OCI-LY1 (cell line): Measurements from ENCODE around the gene PALB2.

Source experiments
- H2AFZ ChIP-seq: fragments of 200-600 bp; sonication (generic), shearing (Covaris generic); 2 replicates; pipeline ENCODE4 v1.6.0; 2014; ENCODE audit warnings: antibody characterized with exemption, mild to moderate bottlenecking, low read length
- H3F3A ChIP-seq: fragments of 200-600 bp; sonication (generic), shearing (Covaris generic); 2 replicates; pipeline ENCODE4 v1.6.0; 2014; ENCODE audit warnings: mild to moderate bottlenecking, antibody characterized with exemption, low read length, moderate library complexity; ENCODE audit not compliant: insufficient read depth
- H3K27ac ChIP-seq: fragments of 200-600 bp; sonication (generic); 2 replicates; pipeline ENCODE4 v1.5.1; 2014; ENCODE audit warnings: low read length, mixed run types, mild to moderate bottlenecking, low read depth; ENCODE audit not compliant: poor library complexity, severe bottlenecking
- H3K27me3 ChIP-seq: fragments of 200-600 bp; sonication (generic); 2 replicates; pipeline ENCODE4 v1.6.0; 2014; ENCODE audit warnings: antibody characterized with exemption, mild to moderate bottlenecking, low read length, moderate library complexity; ENCODE audit not compliant: insufficient read depth
- H3K36me3 ChIP-seq: fragments of 200-600 bp; sonication (generic); 2 replicates; pipeline ENCODE4 v1.6.1; 2014; ENCODE audit warnings: mild to moderate bottlenecking, antibody characterized with exemption, low read length, moderate library complexity, mixed read lengths; ENCODE audit not compliant: insufficient read depth
- H3K4me1 ChIP-seq: fragments of 200-600 bp; sonication (generic); 2 replicates; pipeline ENCODE4 v1.5.1; 2014; ENCODE audit warnings: mild to moderate bottlenecking, low read length, moderate library complexity; ENCODE audit not compliant: insufficient read depth, severe bottlenecking
- H3K4me2 ChIP-seq: fragments of 200-600 bp; sonication (generic), shearing (Covaris generic); 2 replicates; pipeline ENCODE4 v1.6.1; 2014; ENCODE audit warnings: low read length
- H3K4me3 ChIP-seq: fragments of 200-600 bp; sonication (generic); 2 replicates; pipeline ENCODE4 v1.5.1; 2014; ENCODE audit warnings: low read length, low read depth, mild to moderate bottlenecking, mixed read lengths; ENCODE audit not compliant: poor library complexity, severe bottlenecking
- H3K79me2 ChIP-seq: fragments of 200-600 bp; shearing (Covaris generic); 2 replicates; pipeline ENCODE4 v1.6.1; 2016; ENCODE audit warnings: mixed run types, low read length, mixed read lengths; ENCODE audit not compliant: insufficient read depth
- H3K9ac ChIP-seq: fragments of 200-600 bp; sonication (generic), shearing (Covaris generic); 2 replicates; pipeline ENCODE4 v1.6.1; 2014; ENCODE audit warnings: mild to moderate bottlenecking, low read length, mixed read lengths
- H3K9me2 ChIP-seq: fragments of 200-600 bp; sonication (generic), shearing (Covaris generic); 2 replicates; pipeline ENCODE4 v1.6.1; 2014; ENCODE audit warnings: low read depth, mild to moderate bottlenecking, low read length, mixed read lengths
- H3K9me3 ChIP-seq: fragments of 200-600 bp; shearing (Covaris generic); 2 replicates; pipeline ENCODE4 v1.6.1; 2014; ENCODE audit warnings: low read length, mixed read lengths
- H4K20me1 ChIP-seq: fragments of 200-600 bp; sonication (generic), shearing (Covaris generic); 2 replicates; pipeline ENCODE4 v1.6.0; 2016; ENCODE audit warnings: mild to moderate bottlenecking, low read length; ENCODE audit not compliant: insufficient read depth
- EZH2 ChIP-seq: fragments of 200-600 bp; sonication (generic), shearing (Covaris generic); IDR thresholded peaks from 2 replicates; pipeline ENCODE4 v1.8.0; 2017; ENCODE audit warnings: borderline replicate concordance, mixed run types, mild to moderate bottlenecking, antibody characterized with exemption, low read length, moderate library complexity, mixed read lengths
- TF ChIP-seq, protein P1 (sequence below): fragments of 200-600 bp; sonication (generic), shearing (Covaris generic); IDR thresholded peaks from 2 replicates; pipeline ENCODE4 v1.5.1; 2017; ENCODE audit warnings: mild to moderate bottlenecking, antibody characterized with exemption, low read length, moderate library complexity, mixed read lengths

Gene PALB2

DNA sequence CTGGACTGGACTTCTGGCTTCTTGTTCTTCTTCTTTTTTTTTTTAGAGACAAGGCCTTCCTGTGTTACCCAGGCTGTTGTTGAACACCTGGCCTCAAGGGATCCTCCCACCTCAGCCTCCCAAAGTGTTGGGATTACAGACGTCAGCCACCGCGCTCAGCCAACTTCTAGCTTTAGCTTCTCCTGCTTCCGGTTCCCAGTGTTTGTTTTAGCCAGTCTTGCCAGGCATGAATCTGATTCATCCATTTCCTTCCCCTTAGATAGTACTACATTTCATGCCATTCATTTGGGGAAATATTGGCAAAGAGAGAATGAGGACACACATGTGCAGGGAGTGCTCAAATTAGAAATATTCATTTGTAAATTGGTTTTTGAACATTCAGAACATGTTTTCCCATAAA, 32.9 kb downstream of the PALB2 start:
- H3K9me2 ChIP-seq, result no peaks in the 10 kb centered on the region
- no peaks in the 10 kb centered on the region for H3K4me1 ChIP-seq
- H4K20me1 ChIP-seq, result no peaks in the 10 kb centered on the region
- TF ChIP-seq EZH2, result no peak
- TF ChIP-seq, protein P1, sequence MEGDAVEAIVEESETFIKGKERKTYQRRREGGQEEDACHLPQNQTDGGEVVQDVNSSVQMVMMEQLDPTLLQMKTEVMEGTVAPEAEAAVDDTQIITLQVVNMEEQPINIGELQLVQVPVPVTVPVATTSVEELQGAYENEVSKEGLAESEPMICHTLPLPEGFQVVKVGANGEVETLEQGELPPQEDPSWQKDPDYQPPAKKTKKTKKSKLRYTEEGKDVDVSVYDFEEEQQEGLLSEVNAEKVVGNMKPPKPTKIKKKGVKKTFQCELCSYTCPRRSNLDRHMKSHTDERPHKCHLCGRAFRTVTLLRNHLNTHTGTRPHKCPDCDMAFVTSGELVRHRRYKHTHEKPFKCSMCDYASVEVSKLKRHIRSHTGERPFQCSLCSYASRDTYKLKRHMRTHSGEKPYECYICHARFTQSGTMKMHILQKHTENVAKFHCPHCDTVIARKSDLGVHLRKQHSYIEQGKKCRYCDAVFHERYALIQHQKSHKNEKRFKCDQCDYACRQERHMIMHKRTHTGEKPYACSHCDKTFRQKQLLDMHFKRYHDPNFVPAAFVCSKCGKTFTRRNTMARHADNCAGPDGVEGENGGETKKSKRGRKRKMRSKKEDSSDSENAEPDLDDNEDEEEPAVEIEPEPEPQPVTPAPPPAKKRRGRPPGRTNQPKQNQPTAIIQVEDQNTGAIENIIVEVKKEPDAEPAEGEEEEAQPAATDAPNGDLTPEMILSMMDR, result no peak
- H3K79me2 ChIP-seq, result no peaks in the 10 kb centered on the region
- H3K9me3 ChIP-seq, result no peaks in the 10 kb centered on the region
- H3K9ac ChIP-seq, result no peak overlapping the region
- H3K4me2 ChIP-seq, result no peak overlapping the region
- no peak overlapping the region for H3K4me3 ChIP-seq
- H3K27me3 ChIP-seq, result no peaks in the 10 kb centered on the region
- no peak overlapping the region for H2AFZ ChIP-seq
- H3K36me3 ChIP-seq, result peaks cover 43% of the 10 kb centered on the region
- H3F3A ChIP-seq, result no peaks in the 10 kb centered on the region
- H3K27ac ChIP-seq, result no peak overlapping the region

DNA sequence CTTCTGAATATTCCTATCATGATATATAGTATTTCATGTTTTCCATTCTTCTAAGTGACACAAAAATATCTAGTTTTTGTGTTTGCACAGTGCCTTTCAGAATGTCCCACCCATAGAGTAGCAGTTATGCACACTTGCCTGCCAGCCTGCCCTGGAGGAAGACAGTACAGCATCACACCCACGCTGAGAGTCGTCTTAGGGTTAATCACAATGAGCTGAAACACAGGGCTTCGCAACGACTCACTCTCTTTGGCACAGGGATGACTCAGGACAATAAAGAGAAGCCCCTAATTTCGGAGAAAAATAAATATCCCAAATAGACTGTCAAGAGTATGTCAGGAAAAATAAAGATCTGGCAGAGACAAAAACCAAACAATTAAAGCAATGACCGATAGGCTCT, 33.4 kb downstream of the PALB2 start:
- no peak overlapping the region for H2AFZ ChIP-seq
- no peak overlapping the region for H3K27ac ChIP-seq
- no peaks in the 10 kb centered on the region for H3K4me1 ChIP-seq
- no peaks in the 10 kb centered on the region for H3K79me2 ChIP-seq
- H4K20me1 ChIP-seq, result no peaks in the 10 kb centered on the region
- H3K36me3 ChIP-seq, result peaks cover 44% of the 10 kb centered on the region
- H3F3A ChIP-seq, result no peaks in the 10 kb centered on the region
- H3K4me3 ChIP-seq, result no peak overlapping the region
- no peaks in the 10 kb centered on the region for H3K9me2 ChIP-seq
- H3K9ac ChIP-seq, result no peak overlapping the region
- H3K9me3 ChIP-seq, result no peaks in the 10 kb centered on the region
- TF ChIP-seq, protein P1, result no peak
- no peak for TF ChIP-seq EZH2
- H3K27me3 ChIP-seq, result no peaks in the 10 kb centered on the region
- no peak overlapping the region for H3K4me2 ChIP-seq

DNA sequence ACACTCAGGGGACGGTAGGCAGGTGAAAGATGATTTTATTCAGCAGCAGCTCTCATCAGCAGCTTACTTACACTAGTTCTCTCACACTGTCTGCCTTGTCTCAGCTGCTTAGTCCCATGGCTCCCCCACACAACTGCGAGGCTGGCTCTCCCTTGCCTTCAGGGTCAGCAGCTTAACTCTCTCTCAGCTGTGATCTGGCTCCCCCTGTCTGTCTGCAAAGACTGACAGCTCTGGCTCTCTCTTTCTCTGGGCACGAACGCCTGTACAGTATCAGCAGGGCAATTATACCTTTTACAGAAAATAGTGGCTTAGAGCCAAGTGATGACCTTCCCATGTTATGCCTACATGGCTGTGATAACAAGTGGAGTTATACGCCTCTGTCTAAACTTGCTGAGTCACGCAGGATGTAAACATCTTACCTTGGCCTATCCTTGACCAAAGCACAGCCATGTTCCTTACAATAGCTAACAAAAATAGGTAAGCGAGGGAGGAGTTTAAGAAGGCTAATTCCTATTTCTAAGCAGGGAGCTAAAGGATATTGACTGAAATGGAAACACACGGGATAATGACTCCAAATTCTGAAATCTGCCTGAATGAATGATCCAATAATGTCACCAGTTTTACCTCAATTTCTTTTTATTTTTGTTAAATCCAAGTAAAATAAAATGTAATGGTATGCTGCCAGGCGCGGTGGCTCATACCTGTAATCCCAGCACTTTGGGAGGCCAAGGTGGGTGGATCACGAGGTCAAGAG, 43.9 kb downstream of the PALB2 start:
- Histone ChIP-seq H2AFZ (no peak overlapping the region), H3K9ac (peak overlapping the region; percentile 38)

More for the DNA sequence above, 43.9 kb downstream of the PALB2 start:
- Histone ChIP-seq H3K9me2 (no peaks in the 10 kb centered on the region), H3K79me2 (peaks cover 35% of the 10 kb centered on the region), H3K27ac (peak overlapping the region; percentile 75), H3F3A (no peaks in the 10 kb centered on the region), H3K36me3 (peaks cover 36% of the 10 kb centered on the region), H3K4me2 (peak overlapping the region; percentile 67), H3K9me3 (no peaks in the 10 kb centered on the region), H3K4me3 (peak overlapping the region; percentile 25), H3K27me3 (no peaks in the 10 kb centered on the region), H4K20me1 (no peaks in the 10 kb centered on the region), H3K4me1 (peaks cover 15% of the 10 kb centered on the region)
- TF ChIP-seq, protein P1, result peak; percentile 71
- TF ChIP-seq EZH2, result no peak
